ENCODE results near the gene PMEPA1.

GRCh38 chr20:57619051-57619831 is 90.6 kb downstream of the PMEPA1 start:
- TF ChIP-seq CTCF (IDR thresholded peaks at IDR 0.05; ENCODE audit: extremely low read depth in 1 of 2, insufficient read depth in 1 of 2, low read depth in 1 of 2, low read length in 2 of 2) (no peak), POLR2A (IDR thresholded peaks at IDR 0.05; ENCODE audit: low read depth, low read length) (no peak)

Data from endothelial cell of umbilical vein (primary cell).